NCI-H526 treated with DMSO at 0.1 percent for 48 hours (cell line): ENCODE results near the gene ACTR6.
A peak's percentile ranks its signal among the peaks of the same experiment; 100 is the strongest.
"Not testable (repeated sequence)": the region's sequence is repeated elsewhere in the genome, so short reads cannot be mapped to it uniquely, and the experiment has no call there.

ENCODE experiments used
- DNase-seq: peaks from one replicate; lab custom pipeline; 2025; lab: John Stamatoyannopoulos, UW

Gene ACTR6

DNA sequence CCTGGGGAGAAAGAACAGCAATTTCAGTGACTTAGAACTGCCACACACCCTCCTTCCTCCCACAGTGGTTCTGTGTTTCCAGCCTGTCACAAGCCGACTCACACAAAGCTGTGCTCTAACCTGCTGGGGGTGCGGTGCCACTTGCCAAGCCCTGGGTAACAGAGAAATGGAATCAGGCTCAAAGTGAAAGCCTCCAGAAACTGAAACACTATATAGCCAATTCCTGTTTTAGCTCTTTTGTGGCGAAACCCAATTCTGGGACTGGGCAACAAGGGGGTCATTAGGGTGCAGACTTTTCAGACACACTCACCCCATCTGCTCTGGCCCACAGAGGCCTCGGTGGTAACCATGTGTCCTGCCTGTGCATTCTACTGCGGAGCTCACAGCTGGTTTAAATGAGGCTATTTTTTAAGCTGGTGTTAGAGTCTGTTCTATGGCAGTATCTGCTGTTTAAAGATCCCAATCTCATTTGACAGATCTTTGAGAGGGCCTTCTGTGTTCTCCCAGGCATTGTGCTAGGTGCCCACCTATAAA, 15.2 kb upstream of the ACTR6 start:
- no peak for DNase-seq

DNA sequence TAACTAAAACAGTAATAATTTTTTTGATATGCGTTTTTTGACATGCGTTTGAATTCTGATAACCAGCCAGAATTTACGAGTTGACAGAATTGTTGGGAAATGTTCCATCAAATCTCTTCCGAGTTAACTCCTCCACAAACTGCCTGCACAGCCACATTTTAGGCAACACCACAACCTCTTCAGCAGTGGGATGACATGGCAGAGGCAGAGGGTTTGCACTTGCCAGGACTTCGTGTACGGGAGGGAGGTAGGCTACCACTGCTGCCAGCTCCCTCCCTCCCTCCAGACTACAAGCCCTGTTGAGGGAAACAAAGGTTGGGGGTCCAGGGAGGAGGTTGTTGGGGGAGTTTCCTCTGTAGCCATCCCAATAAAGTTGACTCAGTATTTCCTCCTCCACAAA, 14.5 kb upstream of the ACTR6 start:
- DNase-seq = no peak

DNA sequence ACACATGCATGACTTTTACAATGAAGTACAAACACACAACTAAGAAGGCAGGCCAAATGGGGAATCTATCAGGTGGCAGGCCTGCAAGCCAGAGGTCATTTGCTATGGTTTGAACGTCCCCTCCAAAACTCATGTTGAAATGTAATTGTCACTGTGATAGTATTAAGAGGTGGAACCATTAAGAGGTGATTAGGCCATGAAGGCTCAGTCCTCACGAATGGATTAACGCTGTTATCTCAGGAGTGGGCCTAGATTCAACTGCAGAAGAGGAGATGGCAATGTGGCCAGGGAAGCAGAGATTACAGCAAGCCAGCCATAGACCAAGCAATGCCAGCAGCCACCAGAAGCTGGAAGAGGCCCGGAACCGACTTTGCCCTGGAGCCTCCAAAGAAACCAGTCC, 13.5 kb upstream of the ACTR6 start:
- DNase-seq = no peak

DNA sequence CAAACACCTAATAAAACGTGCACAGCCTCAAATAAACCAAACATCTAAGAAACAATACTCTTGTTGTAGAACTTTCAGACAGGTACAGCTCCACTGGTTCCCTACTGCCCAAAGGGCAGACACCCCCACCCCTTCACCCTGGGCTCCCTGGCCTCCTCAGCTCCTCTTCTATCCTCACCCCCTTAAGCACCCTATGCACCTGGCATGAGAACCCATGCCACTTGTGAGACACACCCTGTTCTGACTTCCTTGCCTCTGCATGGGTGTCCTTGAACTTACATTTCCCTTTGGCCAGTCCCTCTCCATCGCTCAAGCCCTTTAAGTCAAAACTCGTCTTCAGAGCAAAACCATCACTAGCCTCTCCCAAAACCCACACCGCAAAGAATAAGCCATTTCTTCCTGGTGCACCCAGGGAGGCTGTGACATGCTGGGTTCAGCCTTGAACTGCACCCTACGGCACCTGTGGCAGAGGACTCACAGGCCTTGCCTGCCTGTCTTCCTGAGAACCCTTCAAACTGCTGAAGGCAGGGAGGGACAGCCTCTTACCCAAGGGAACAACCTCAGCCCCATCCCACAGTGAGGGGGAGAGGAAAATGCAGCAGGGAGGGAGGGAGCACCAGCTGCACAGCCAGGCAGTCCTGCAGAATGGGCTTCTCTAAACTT, 12.6 kb upstream of the ACTR6 start:
- no peak for DNase-seq

DNA sequence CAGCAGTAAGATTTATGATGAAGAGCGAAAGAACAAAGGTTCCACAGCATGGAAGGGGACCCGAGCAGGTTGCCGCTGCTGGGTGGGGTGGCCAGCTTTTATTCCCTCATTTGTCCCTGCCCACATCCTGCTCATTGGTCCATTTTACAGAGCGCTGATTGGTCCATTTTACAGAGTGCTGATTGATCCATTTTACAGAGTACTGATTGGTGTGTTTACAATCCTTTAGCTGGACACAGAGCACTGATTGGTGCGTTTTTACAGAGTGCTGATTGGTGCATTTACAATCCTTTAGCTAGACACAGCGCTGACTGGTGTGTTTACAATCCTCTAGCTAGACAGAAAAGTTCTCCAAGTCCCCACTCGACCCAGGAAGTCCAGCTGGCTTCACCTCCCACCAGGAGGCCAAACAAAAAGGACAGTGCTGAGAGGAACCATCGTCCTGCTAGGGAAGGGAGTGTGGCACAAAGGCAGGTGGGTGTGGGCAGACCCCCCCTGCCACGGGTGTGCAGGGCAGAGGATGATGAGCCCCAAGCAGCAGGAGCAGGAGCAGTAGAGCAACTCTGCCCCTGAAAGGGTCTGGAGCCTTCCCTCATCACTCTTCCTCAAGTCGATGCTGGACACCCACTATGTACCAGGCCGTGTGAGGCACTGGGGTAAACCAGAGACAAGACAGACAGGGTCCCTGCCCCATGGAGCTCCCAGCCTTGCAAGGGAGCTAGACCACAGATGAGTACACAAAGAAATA, 11.6 kb upstream of the ACTR6 start:
- DNase-seq = not testable (repeated sequence)

DNA sequence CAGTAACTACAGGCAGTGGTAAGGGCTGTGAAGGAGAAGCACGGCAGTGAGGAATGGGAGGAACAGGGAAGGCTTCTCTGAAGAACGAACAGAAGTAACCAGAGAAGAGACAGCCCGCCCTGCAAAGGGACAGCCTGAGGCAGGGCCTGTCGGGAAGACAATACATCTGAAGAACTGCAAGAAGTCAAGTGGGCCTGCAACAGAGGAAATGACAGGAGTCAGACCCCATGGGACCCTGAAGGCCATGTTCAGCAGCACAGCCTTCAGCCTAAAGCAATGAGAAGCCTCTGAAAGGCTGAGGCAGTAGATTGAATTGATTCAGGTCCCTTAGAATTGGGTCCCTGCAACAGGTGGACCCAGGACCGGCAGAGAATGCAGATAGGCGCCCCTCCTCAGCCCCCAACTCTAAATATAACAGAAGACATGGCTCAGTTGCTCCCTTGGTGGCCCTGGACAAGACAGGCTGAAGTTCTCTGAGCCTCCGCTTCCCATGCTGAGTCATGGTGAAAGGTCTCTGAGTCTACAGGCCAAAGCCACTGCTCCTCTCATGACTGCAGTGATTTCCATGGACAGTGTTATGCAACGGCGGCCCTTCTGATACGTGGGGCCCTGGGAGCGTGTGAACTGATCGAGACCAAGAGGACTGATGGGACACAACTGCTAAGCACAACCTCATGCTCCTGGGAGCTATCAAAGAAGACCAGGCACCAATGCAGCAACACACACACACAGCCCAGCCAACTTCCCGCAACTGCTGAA, 10.8 kb upstream of the ACTR6 start:
- DNase-seq = no peak

DNA sequence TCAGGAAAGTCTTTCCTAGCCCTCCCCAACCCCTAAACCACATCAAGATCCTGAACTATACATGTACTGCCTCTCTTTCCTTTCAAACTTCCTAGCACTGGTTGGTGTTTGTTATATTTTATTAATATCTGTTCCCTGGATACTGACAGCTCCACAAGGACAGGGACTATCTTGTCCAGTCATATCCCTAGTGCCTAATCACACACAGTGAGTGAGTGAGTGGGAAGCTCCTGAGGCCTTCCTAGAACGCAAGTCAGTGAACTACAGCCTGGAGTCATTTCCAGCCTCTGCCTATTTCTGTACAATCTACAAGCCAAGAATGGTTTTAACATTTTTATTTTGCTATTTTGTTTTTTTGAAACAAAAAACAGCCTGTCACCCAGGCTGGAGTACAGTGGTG, 7.5 kb upstream of the ACTR6 start:
- DNase-seq = no peak

DNA sequence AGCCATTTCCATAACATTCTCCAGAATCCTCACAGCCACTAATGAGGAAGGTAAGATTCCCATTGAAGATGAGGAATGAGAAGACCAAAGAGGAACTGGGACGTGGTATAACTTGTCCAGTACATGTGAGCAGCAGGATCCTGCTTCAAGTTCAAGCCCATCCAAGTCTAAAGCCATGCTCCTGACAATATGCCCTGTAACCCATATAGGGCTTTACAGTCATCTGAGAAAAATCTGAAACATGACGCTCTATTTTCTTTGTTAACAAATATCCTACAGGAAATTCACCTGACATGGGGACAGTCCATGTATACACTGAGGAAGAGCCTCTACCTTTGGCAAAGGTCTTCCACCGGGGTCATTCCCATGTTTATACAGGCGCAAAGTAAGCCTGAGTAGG, 3.1 kb upstream of the ACTR6 start:
- no peak for DNase-seq

DNA sequence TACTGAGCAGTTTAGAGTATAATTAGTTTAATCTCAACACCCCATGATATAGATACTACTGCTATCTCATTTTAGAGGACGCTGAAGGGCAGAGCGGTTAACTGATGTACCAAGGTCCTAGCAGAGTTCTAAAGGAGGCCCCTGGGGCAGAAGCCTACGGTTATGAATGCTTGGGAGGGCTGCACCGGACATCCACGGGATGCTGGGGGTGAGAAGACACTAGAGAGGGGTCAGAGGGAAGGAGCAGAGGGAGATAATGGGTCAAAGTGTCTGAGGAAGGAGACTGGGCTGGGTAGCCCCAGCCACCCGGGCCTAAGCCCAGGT, 1.6 kb upstream of the ACTR6 start:
- no peak for DNase-seq

DNA sequence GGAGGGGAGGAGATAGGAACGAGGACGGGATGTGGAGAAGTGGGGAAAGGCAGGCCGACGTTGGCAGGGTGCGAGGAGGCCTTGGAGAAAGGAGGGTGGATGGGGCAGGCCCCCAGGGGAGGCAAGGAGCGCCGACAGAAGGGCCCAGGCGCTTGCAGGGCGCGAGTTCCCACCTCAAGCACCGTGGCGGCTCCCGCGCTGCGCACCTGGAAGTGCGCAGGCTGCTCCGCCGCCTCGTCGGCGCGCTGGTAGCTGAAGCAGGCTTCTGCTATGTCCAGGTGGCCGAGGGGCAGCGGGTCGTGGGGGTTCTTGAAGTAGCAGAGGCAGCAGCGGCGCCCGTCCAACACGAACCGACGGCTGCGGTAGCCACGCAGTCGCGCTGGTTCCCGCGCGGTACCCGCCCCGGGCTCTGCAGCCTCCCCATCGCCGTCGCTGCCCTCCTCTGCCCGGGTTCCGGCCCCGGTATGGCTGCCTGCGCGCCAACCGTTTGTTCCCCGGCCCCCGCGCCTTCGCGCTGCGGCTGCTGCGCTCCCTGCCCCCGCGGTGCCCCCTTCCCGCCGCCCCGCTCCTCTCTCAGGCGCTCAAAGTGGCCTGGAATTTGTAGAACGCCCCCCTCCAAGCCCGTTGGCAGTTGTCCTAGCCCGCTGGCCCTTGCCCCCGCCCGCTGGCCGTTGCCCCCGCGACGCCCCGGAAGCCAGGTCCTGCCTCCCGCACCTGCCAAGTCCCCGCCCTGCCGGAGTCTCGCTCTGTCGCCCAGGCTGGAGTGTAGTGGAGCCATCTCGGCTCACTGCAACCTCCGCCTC, 1.1 kb upstream of the ACTR6 start:
- peak; percentile 53 for DNase-seq

DNA sequence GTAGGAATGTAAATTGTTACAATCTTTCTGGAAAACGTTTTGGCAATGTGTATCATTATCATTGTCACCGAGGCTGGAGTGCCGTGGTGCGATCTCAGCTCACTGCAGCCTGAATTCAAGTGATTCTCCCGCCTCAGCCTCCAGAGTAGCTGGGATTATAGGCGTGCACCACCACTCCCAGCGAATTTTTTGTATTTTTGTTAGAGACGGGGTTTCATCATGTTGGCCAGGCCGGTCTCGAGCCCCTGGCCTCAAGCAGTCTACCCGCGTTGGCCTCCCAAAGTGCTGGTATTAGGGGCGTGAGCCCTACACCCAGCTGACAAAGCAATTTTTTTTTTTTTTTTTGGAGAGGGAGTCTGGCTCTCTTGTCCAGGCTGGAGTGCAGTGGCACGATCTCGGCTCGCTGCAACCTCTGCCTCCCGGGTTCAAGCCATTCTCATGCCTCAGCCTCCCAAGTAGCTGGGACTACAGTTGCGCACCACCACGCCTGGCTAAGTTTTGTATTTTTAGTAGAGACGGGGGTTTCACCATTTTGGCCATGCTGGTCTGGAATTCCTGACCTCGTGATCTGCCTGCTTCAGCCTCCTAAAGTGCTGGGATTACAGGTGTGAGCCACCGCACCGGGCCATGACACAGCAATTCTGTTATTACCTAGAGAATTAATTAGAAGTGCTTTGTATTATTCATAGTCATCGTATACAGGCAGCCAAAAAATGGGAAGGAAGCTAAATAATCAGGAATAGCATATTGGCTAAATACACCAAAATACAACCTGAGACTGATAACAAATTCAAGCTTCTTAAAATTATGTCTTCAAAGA, 1.2 kb downstream of the ACTR6 start:
- DNase-seq = no peak

DNA sequence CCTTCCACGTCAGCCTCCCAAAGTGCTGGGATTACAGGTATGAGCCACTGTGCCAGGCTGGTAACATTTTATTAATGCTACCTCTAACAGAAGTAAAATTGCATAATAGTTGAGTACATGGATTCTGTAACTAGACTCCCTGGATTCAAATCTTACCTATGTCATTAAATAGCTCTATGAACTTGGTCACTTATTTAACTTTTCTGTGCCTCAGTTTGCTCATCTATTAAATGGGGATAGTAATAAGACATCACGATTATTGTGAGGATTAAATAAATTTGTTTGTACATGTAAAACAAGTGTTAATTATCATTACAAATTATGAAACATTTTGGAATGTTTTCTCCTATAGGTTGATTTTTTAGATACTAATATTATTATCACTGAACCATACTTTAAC, 6.7 kb downstream of the ACTR6 start:
- DNase-seq = no peak

DNA sequence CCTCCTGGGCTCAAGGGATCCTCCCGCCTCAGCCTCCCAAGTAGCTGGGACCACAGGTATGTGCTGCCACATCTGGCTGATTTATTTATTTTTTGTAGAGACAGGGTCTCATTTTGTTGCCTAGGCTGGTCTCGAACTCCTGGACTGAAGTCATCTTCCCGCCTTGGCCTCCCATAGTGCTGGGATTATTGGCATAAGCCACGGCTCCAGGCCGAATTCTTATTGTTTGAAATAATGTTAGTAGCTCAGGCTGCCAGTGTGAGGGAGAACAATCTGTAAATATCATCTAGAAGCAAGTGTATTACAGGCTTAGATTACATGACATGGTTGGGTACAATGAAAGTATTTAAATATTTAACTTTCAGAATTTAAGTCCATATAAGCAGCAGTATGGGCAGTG, 8.2 kb downstream of the ACTR6 start:
- no peak for DNase-seq

DNA sequence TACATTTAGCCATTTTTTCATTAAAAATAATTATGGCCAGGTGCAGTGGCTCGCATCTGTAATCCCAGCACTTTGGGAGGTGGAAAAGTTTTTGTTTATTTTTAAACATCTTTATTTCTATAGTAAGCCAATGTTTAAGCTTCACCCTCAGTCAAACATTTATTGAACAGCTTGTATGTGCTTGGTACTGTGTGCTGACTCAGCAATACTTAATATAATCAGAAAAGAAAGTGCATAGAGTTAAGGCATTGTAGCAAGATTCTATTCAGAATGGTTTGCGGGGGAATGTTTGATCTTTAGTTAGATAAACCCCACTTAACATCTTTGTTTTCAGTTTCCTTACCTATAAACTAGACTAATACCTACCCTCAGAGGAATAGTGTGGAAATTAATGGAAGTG, 11.1 kb downstream of the ACTR6 start:
- no peak for DNase-seq

DNA sequence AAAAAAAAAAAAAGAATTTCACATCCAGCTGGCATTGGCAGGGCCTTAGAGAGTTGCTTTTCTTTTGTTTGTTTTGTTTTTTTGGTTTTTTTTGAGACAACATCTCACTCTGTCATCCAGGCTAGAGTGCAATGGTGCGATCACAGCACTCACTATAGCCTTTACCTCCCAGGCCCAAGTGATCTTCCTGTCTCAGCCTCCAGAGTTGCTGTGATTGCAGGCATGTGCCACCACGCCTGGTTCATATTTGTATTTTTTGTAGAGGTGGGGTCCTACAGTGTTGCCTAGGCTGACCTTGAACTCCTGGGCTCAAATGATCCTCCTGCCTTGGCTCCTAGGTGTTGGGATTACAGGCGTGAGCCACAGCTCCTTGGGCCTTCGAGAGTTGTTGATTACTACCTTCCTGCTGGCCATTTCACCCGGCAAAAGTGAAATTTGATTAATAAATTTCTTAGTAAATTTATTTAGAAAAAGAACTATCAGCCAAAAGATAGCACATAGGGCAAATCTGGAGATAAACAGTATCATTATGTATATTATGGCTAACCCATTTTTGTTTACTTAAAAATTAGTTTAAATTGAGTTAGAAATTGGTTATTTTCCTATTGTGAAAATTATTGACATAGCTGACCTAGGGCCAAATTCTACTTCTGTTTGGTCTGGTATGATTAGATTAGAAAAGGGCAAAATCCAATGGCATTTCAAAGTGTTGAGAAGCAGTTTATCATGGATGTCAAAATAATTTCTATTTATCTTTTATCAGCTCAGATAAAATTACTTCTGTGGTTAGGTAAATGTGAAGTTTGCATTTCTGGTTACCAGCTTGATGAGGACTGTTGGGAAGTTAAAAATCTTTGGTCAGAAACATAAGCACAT, 12.6 kb downstream of the ACTR6 start:
- no peak for DNase-seq

DNA sequence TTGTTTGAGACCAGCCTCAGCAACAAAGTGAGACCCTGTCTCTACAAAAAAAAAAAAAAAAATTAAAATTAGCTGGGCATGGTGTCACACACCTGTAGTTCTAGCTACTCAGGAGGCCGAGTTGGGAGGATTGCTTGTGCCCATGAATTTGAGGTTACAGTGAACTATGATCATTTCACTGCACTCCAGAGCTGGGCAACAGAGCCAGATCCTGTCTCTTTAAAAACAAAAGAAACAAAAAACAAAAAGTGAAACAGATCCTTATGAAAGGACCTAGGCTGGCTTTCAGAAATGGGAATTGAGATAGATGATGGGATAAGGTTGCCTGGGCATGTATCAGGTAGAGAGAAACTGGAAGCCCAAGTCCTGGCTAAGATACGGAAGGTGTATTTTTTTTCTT, 13.9 kb downstream of the ACTR6 start:
- no peak for DNase-seq

DNA sequence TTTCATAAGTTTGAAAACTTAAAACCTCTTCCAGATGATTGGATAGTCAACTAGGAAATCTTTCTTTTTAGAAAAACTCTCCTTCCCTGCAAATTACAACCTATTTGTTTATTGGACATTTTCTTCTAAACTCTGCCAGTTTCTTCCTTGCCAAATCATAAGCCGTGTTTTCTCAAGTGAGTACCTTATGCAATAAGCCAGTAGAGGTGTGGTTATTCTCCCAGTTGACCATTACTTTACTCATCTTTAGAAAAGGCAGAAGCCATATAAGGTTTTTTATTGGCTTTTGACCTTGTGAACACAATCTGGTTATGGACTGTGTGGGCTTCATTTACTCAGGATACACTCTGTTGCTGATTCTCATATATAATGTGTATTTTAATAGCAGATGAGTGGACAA, 14.6 kb downstream of the ACTR6 start:
- DNase-seq = no peak

DNA sequence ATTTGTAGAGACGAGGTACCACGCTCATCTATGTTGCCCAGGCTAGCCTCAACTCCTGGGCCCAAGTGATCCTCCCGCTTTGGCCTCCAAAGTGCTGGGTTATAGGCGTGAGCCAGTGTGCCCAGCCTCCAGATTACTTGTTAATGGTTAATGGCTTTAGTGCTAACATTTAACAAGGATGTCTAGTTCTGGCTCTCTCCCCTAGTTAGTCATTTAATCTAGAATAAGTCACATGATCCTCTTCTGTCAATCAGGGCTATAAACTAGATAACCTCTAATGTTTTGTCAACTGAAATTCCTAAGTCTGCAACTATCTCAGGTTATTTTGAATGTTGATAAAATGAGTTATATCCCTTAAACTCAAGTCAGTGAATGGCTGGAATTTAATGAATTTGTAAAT, 15.7 kb downstream of the ACTR6 start:
- DNase-seq = no peak

DNA sequence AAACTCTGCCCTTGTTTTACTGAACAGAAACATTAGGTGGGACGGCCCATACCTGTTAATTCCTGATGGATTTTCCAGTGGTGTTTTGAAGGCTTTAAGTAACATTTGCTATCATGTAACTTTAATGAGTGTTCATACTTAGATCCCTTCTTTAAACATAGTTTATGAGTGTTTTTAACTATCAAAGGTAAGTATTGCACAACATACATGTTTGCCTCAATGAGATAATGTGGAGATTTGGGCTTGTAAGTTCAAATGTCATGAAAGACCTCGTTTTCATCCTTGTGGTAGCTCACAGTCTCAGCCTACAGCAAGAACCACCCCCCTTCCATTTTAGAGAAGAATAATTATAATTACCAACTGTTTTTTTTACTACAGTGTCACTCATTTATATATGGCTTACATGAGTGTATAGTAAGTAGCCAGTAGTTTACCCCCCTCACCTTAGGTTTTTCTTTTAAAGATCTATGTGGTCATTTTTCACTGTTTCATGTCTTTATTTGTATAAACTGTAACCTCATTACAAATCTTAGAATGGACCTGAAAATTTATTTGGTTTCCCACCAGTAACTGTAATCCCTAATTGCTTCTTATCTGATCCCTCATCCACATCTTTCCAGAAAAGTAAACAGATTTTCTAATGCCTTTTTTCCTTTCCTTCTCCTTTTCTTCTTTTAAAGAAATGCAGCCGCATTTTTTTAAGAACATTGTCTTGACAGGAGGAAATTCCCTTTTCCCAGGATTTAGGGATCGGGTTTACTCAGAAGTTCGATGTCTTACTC, 18.9 kb downstream of the ACTR6 start:
- no peak for DNase-seq

DNA sequence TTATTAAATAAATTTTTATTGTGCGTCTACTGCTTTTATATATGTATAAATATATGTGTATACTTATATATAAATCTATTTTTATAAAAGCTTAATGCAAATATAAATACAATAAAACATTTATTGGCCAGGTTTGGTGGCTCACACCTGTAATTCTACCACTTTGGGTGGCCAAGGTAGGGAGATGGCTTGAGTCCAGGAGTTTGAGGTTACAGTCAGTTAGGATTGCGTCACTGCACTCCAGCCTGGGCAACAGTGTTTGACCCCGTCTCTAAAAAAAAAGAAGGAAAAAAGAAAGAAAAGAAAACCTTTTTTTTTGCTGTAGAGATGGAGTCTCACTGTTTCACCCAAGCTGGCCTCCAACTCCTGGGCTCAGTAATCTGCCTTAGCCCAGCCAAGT, 20.9 kb downstream of the ACTR6 start:
- no peak for DNase-seq
